ENCODE measurements around the gene EFR3B.
A peak's percentile ranks its signal among the peaks of the same experiment; 100 is the strongest.

Gene EFR3B

GRCh38 chr2:25014631-25015030, 27.2 kb upstream of the EFR3B start:
- no peak for TF ChIP-seq Cebpa-rat (IDR thresholded peaks at IDR 0.05)
- Histone ChIP-seq H3K9ac (no peak overlapping the region), H3K27me3 (no peaks in the 10 kb centered on the region), H3K4me1 (no peaks in the 10 kb centered on the region), H3K27ac (no peak overlapping the region), H3K36me3 (no peaks in the 10 kb centered on the region), H4K20me1 (no peaks in the 10 kb centered on the region), H3K9me3 (no peaks in the 10 kb centered on the region), H3K4me3 (no peak overlapping the region), H3K4me2 (no peak overlapping the region)

DNA sequence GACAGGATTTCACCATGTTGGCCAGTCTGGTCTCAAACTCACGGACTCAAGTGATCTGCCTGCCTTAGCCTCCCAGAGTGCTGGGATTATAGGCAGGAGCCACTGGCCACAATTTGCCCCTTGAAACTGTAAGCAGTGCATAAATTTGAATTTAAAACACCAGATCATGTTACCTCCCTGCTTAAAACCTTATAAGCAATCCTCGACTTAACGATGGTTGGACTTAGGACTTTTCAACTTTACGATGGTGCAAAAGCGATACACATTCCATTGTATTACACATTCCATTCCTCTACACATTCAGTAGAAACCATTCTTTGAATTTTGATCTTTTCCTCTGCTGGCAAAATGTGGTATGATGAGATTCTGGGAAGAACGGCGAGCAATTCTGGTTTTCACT, 23.2 kb upstream of the EFR3B start:
- Histone ChIP-seq H3K27me3 (no peaks in the 10 kb centered on the region), H3K36me3 (no peaks in the 10 kb centered on the region), H3K9me3 (no peaks in the 10 kb centered on the region), H4K20me1 (no peaks in the 10 kb centered on the region), H3K27ac (no peak overlapping the region), H3K4me2 (no peak overlapping the region), H3K9ac (no peak overlapping the region), H3K4me3 (no peak overlapping the region), H3K4me1 (no peaks in the 10 kb centered on the region)
- TF ChIP-seq Cebpa-rat (IDR thresholded peaks at IDR 0.05) = no peak

DNA sequence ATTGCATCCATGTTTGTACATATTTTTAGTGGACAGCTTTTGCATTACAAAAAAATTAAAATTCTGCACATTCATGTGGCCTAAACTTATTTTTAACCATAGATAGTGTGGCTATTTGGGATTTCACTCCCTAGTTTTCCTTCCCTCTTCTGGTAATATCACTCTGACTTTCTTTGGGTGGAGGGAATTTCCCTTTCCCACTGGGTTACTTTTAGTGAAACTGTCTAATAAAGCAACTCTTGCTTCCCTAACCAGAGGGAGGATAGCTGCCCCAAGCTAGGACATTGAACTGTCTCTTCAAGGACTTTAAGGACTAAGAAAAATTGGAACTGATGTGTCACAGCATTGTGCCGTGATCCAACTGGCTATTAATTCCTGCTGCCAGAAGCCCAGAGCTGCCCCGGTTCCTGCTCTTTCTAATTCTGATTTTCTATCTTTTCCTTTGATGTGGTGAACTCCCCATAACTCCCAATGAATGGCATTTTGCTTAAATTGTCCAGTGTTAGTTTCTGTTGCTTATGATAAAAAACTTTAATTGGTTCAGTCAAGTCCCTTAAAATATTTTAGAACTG, 20.0 kb upstream of the EFR3B start:
- Histone ChIP-seq H3K4me3 (no peak overlapping the region), H3K36me3 (no peaks in the 10 kb centered on the region), H4K20me1 (no peaks in the 10 kb centered on the region), H3K9ac (no peak overlapping the region), H3K4me2 (no peak overlapping the region), H3K9me3 (no peaks in the 10 kb centered on the region), H3K4me1 (no peaks in the 10 kb centered on the region), H3K27me3 (no peaks in the 10 kb centered on the region), H3K27ac (no peak overlapping the region)
- TF ChIP-seq Cebpa-rat (IDR thresholded peaks at IDR 0.05) = no peak

DNA sequence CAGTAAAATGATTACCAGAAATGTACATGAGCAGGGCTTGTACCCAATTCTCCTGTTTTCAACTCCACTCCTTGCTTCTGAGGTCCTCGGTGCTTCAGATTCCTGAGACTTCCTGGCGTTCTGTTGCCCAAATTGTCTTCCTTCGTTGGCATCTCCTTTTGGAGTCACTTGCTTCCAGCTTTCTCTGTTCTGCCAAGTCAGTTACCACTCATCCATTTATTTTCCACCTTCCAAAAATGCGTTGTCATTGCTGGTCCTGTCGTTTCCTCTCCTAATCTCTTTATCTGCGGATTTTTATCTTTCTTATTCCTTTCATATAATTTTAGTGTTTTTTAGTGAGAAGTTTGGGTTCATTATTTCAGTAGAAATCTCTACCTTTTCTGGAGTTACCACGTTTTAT, 18.5 kb upstream of the EFR3B start:
- Histone ChIP-seq H3K4me2 (no peak overlapping the region), H3K4me1 (no peaks in the 10 kb centered on the region), H3K9me3 (no peaks in the 10 kb centered on the region), H3K27me3 (no peaks in the 10 kb centered on the region), H3K4me3 (no peak overlapping the region), H3K36me3 (no peaks in the 10 kb centered on the region), H4K20me1 (no peaks in the 10 kb centered on the region), H3K9ac (no peak overlapping the region), H3K27ac (no peak overlapping the region)
- TF ChIP-seq Cebpa-rat (IDR thresholded peaks at IDR 0.05) = no peak

DNA sequence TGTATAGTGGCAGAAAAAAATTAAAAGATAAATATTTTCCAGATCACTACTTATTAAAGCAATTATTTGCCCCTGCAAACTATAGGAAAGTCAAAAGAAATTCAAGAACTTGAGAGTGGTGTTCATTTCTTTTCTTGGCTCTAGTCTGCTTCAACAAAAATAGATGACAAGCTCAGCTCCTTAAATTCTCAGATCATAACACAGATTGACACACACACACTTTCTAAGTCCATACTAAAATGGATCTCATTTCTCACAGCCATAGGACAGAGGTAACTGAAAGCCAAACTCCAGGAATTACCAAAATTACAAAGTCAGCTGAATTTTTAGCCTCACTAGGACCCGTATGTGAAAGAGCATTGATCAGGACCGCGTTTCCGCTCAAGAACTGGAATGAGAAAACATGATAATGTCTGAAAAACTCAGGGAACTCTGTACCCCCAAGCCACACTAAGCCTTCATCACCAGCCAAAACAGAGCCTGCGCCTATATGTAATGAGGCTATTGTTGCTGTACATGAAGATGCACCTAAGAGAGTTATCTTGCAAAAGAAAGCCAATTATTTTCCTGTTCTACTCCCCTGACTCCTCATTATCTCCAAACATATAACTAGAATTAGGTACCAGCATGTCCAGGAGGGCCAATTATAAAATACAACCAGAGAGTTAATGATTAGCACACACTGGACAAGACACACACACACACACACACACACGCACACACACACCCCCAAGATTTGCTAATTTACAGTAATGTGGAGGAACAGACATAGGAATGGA, 16.5 kb upstream of the EFR3B start:
- no peak overlapping the region for H3K9ac ChIP-seq
- H3K9me3 ChIP-seq = no peaks in the 10 kb centered on the region
- H3K27me3 ChIP-seq = no peaks in the 10 kb centered on the region
- no peak overlapping the region for H3K4me3 ChIP-seq
- no peak overlapping the region for H3K4me2 ChIP-seq
- peaks cover 5% of the 10 kb centered on the region for H3K4me1 ChIP-seq
- no peak for TF ChIP-seq Cebpa-rat (IDR thresholded peaks at IDR 0.05)
- no peaks in the 10 kb centered on the region for H3K36me3 ChIP-seq
- no peaks in the 10 kb centered on the region for H4K20me1 ChIP-seq
- no peak overlapping the region for H3K27ac ChIP-seq

GRCh38 chr2:25026008-25026530, 15.8 kb upstream of the EFR3B start:
- H3K4me2 ChIP-seq = no peak overlapping the region
- no peaks in the 10 kb centered on the region for H3K27me3 ChIP-seq

DNA sequence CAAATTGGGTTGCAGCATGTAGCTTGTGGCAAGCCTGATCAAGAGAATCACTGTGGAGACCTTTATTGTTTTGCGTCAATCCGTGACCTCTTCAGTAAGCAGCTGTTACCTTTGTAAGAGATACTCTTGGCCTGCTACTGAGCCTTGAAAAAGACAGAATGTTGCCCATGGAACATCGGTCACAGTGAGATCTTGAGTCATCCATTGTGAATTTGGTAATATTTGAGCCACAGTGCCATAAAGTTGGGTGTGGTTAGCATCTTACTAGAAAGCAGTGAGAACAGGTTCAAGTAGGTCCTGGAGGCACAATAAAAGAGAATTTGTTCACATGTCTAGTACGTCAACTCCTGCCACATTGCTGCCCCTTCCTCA, 12.7 kb upstream of the EFR3B start:
- H3K9me3 ChIP-seq = no peaks in the 10 kb centered on the region; the same call in 1 of the 2 replicates
- no peak overlapping the region for H3K4me2 ChIP-seq
- peaks cover 26% of the 10 kb centered on the region for H3K4me1 ChIP-seq
- no peak overlapping the region for H3K4me3 ChIP-seq
- no peaks in the 10 kb centered on the region for H3K27me3 ChIP-seq
- no peaks in the 10 kb centered on the region for H4K20me1 ChIP-seq
- H3K9ac ChIP-seq = no peak overlapping the region
- H3K36me3 ChIP-seq = no peaks in the 10 kb centered on the region
- TF ChIP-seq Cebpa-rat (IDR thresholded peaks at IDR 0.05) = no peak
- H3K27ac ChIP-seq = no peak overlapping the region

More at GRCh38 chr2:25026008-25026530, 15.8 kb upstream of the EFR3B start:
- Histone ChIP-seq H3K9me3 (no peaks in the 10 kb centered on the region), H3K36me3 (no peaks in the 10 kb centered on the region), H3K4me1 (peaks cover 11% of the 10 kb centered on the region), H3K4me3 (no peak overlapping the region), H3K9ac (no peak overlapping the region), H3K27ac (no peak overlapping the region), H4K20me1 (no peaks in the 10 kb centered on the region)
- no peak for TF ChIP-seq Cebpa-rat (IDR thresholded peaks at IDR 0.05)

DNA sequence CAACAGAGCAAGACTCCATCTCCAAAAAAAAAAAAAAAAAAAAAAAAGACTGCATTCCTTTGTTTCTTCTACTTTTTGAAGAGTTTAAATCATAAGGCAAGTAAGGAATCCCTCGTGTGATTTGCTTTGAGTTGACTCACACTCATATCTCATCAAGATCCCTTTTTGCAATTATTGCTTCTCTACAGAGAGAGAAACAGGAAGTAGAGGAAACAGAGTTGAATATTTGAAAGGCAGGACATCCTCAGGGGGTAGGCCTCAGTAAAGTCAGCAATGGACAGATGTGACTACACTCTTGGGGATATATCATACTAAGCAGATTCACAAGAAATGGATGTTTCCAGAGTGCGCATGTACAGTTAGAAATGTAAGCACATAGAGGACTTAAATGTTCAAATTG, 11.2 kb upstream of the EFR3B start:
- H3K4me3 ChIP-seq = no peak overlapping the region
- peak overlapping the region; percentile 50 for H3K4me2 ChIP-seq
- no peak overlapping the region for H3K9ac ChIP-seq

DNA sequence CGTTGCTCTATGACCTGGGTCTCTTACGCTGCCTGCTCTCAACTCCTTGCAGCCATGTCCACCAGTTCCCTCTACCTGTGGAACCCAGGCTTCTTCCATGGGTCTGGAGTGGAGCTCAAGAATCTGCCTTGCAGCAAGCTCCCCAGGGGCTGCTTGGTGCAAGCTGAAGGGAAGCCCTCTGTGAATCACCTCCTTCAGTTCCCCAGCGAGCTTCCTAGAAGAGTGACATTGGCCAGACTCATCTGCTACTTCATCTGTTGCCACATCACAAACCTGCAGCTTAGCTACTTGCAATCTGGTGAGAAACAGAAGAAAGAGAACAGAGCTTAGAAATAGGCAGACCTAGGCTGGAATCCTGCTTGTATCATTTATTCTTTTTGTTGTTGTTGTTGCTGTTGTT, 9.8 kb upstream of the EFR3B start:
- H3K4me1 ChIP-seq = peaks cover 38% of the 10 kb centered on the region
- no peaks in the 10 kb centered on the region for H3K27me3 ChIP-seq
- H3K27ac ChIP-seq = no peak overlapping the region

More for the DNA sequence above, 11.2 kb upstream of the EFR3B start:
- H3K9me3 ChIP-seq = no peaks in the 10 kb centered on the region; the same call in 1 of the 2 replicates
- no peak for TF ChIP-seq Cebpa-rat (IDR thresholded peaks at IDR 0.05)
- H3K27me3 ChIP-seq = no peaks in the 10 kb centered on the region
- H4K20me1 ChIP-seq = no peaks in the 10 kb centered on the region
- H3K4me1 ChIP-seq = peaks cover 32% of the 10 kb centered on the region
- H3K36me3 ChIP-seq = no peaks in the 10 kb centered on the region
- peak overlapping the region; percentile 24; the same call in 1 of the 2 replicates for H3K27ac ChIP-seq

GRCh38 chr2:25032901-25033300, 9.0 kb upstream of the EFR3B start:
- H3K4me3 ChIP-seq = no peak overlapping the region
- no peaks in the 10 kb centered on the region; the same call in 1 of the 2 replicates for H3K9me3 ChIP-seq
- no peak overlapping the region for H3K27ac ChIP-seq
- H3K4me1 ChIP-seq = peaks cover 38% of the 10 kb centered on the region
- no peaks in the 10 kb centered on the region for H4K20me1 ChIP-seq
- H3K9ac ChIP-seq = no peak overlapping the region
- no peaks in the 10 kb centered on the region for H3K36me3 ChIP-seq
- no peak for TF ChIP-seq Cebpa-rat (IDR thresholded peaks at IDR 0.05)
- H3K27me3 ChIP-seq = no peaks in the 10 kb centered on the region
- no peak overlapping the region for H3K4me2 ChIP-seq

More for the DNA sequence above, 9.8 kb upstream of the EFR3B start:
- no peak for TF ChIP-seq Cebpa-rat (IDR thresholded peaks at IDR 0.05)
- Histone ChIP-seq H3K9me3 (no peaks in the 10 kb centered on the region; the same call in 1 of the 2 replicates), H3K9ac (no peak overlapping the region), H3K4me3 (no peak overlapping the region), H3K4me2 (peak overlapping the region; percentile 50), H4K20me1 (no peaks in the 10 kb centered on the region), H3K36me3 (no peaks in the 10 kb centered on the region)

Measured in BLaER1 (cell line).